Stomach (tissue), 9 donors: ENCODE data around the gene CPXM2. TPM values are rescaled to one million over a fixed set of nuclear protein-coding genes. Genes with fewer than 3 reads are reported as not detected.

Source experiments
- DNase-seq, 2 donors: peaks; one replicate each; pipeline versions ENCODE4 v3.0.0 to v3.0.0-alpha.2; 2013 to 2019
- H3K27ac ChIP-seq, 5 donors: fragments of 200-600 bp in 4 of 5; sonication (generic) in 4 of 5; one replicate each; pipeline ENCODE4 v1.5.1; 2013 to 2019; ENCODE audit warnings: mild to moderate bottlenecking in 1 of 5, moderate library complexity in 1 of 5
- H3K27me3 ChIP-seq, 3 donors: fragments of 200-600 bp; sonication (generic); one replicate each; pipeline ENCODE4 v1.5.1; 2017 to 2019; ENCODE audit warnings: mixed run types in 1 of 3
- H3K36me3 ChIP-seq, 4 donors: fragments of 200-600 bp; sonication (generic); 1 replicate in 3 of 4; 2 replicates in 1 of 4; pipeline ENCODE4 v1.5.1; 2016 to 2019
- H3K4me1 ChIP-seq, 4 donors: fragments of 200-600 bp; sonication (generic); one replicate each; pipeline ENCODE4 v1.5.1; 2016 to 2019
- H3K4me3 ChIP-seq, 4 donors: fragments of 200-600 bp; sonication (generic) in 3 of 4; one replicate each; pipeline ENCODE4 v1.5.1; 2016 to 2019; ENCODE audit warnings: mild to moderate bottlenecking in 1 of 4
- H3K9me3 ChIP-seq, 4 donors: fragments of 200-600 bp; sonication (generic); one replicate each; pipeline ENCODE4 v1.5.1; 2016 to 2019
- EP300 ChIP-seq: sonication (generic); formaldehyde crosslinking; IDR thresholded peaks from one replicate; pipeline ENCODE4 v1.6.1; 2017; ENCODE audit warnings: antibody characterized with exemption
- POLR2A ChIP-seq, 4 donors: fragments of 450-650 bp; IDR thresholded peaks; one replicate each; pipeline ENCODE4 v1.6.1; 2016; ENCODE audit warnings: antibody characterized with exemption in 4 of 4, control low read depth in 2 of 4, mild to moderate bottlenecking in 1 of 4, moderate library complexity in 1 of 4
- POLR2AphosphoS5 ChIP-seq, 3 donors: sonication (generic); formaldehyde crosslinking; IDR thresholded peaks; one replicate each; pipeline ENCODE4 v1.6.1; 2016; ENCODE audit warnings: antibody characterized with exemption in 3 of 3
- WGBS, 5 donors: extraction: QIAGEN DNeasy Blood & Tissue Kit in 3 of 5; methylation state at CpG; one replicate each; pipeline versions ENCODE4 v1.1.5 to v1.1.7; 2013 to 2018; 5-methylcytosine and 5-hydroxymethylcytosine counted together
- intact Hi-C: fragments of 100-400 bp; cut with DNase I; formaldehyde crosslinking; loops from one replicate; pipeline ENCODE4 v1.15.1; 2023; ENCODE audit warnings: low total_unique reads
- polyA plus RNA-seq, 3 donors: library from polyadenylated mRNA; stranded (reverse); fragments of 200-250 nt; gene quantifications; one replicate each; pipeline ENCODE4 v1.2.3, GENCODE V29; 2013
- total RNA-seq, 5 donors: library from RNA; depleted of rRNA; stranded (reverse); fragments of >200 nt; gene quantifications; one replicate each; pipeline versions ENCODE4 v1.1.0 to v1.2.3, GENCODE V29; 2014 to 2016
- TF ChIP-seq, protein P1 (sequence below), 7 experiments: fragments of 450-650 bp in 4 of 7; fragments of 200-600 bp in 3 of 7; sonication (generic) in 3 of 7; IDR thresholded peaks; one replicate each; pipeline ENCODE4 v1.5.1; 2016 to 2019; ENCODE audit warnings: antibody characterized with exemption in 7 of 7, control low read depth in 2 of 7, mild to moderate bottlenecking in 1 of 7
- donor health status: healthy with polysubstance abuse.
- donor health status: Bipolar disorder and iron deficiency.
- donor health status: healthy.

Gene CPXM2
- total and polyA plus RNA-seq, 8 donors = 0.46 to 33.5 (median 9.9) TPM

- DNase-seq = no peak
- no peaks in the 10 kb centered on the region for H3K9me3 ChIP-seq
- 73 to 84% (median 81%) methylated on average over 19 to 20 of the region's 20 CpGs for WGBS, 5 donors
- TF ChIP-seq, protein P1, sequence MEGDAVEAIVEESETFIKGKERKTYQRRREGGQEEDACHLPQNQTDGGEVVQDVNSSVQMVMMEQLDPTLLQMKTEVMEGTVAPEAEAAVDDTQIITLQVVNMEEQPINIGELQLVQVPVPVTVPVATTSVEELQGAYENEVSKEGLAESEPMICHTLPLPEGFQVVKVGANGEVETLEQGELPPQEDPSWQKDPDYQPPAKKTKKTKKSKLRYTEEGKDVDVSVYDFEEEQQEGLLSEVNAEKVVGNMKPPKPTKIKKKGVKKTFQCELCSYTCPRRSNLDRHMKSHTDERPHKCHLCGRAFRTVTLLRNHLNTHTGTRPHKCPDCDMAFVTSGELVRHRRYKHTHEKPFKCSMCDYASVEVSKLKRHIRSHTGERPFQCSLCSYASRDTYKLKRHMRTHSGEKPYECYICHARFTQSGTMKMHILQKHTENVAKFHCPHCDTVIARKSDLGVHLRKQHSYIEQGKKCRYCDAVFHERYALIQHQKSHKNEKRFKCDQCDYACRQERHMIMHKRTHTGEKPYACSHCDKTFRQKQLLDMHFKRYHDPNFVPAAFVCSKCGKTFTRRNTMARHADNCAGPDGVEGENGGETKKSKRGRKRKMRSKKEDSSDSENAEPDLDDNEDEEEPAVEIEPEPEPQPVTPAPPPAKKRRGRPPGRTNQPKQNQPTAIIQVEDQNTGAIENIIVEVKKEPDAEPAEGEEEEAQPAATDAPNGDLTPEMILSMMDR (IDR thresholded peaks at IDR 0.05) = no peak
- TF ChIP-seq POLR2A (IDR thresholded peaks at IDR 0.05) (no peak), POLR2AphosphoS5 (IDR thresholded peaks at IDR 0.05) (no peak), EP300 (no peak)
- H3K4me1 ChIP-seq = peaks cover 0 to 42% (median 3%) of the 10 kb centered on the region in 4 donors
- H3K36me3 ChIP-seq = no peaks in the 10 kb centered on the region
- intact Hi-C loops = no loop called here
- H3K4me3 ChIP-seq = no peak overlapping the region
- H3K27ac ChIP-seq = peak overlapping the region in 2 of 5 donors; percentile 63 to 93
- H3K27me3 ChIP-seq = peaks cover 0 to 5% (median 0%) of the 10 kb centered on the region in 3 donors
Measured at GRCh38 chr10:123858907-123859652, 32.5 kb downstream of the CPXM2 start.

GRCh38 chr10:123858077-123858681 lies 33.4 kb downstream of the CPXM2 start:
- H3K36me3 ChIP-seq = no peaks in the 10 kb centered on the region
- no peak for TF ChIP-seq POLR2A (IDR thresholded peaks at IDR 0.05)
- TF ChIP-seq POLR2AphosphoS5 (IDR thresholded peaks at IDR 0.05) = peak in 2 of 3 donors; percentile 30 to 64
- WGBS, 5 donors = 61 to 65% (median 65%) methylated on average over 9 of the region's 9 CpGs
- H3K4me3 ChIP-seq = no peak overlapping the region
- no peaks in the 10 kb centered on the region for H3K9me3 ChIP-seq
- no peaks in the 10 kb centered on the region for H3K27me3 ChIP-seq
- DNase-seq = peak in 1 of 2 donors; percentile 54
- peak overlapping the region in 3 of 5 donors; percentile 34 to 93 (median 63) for H3K27ac ChIP-seq
- intact Hi-C loops = no loop called here
- H3K4me1 ChIP-seq = peaks cover 0 to 34% (median 1%) of the 10 kb centered on the region in 4 donors

DNA sequence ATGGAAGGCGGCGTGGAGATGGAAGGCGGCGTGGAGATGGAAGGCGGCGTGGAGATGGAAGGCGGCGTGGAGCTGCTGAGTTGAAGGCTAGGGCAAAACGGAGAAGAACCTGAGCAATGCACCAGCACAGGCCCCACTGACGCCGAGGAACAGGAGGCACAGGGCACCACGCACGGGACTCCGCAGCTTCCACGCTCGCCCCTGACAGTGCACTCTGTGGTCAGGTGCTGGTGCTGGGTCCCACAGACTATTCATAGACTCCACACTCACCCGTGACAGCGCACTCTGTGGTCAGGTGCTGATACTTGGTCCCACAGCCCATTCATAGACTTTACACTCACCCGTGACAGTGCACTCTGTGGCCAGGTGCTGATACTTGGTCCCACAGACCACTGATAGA lies 34.0 kb downstream of the CPXM2 start:
- Histone ChIP-seq H3K9me3 (no peaks in the 10 kb centered on the region), H3K4me1 (peaks cover 0 to 28% (median 0%) of the 10 kb centered on the region in 4 donors), H3K4me3 (no peak overlapping the region), H3K27ac (peak overlapping the region in 3 of 5 donors; percentile 34 to 93 (median 63)), H3K36me3 (no peaks in the 10 kb centered on the region), H3K27me3 (no peaks in the 10 kb centered on the region)
- intact Hi-C loops = no loop called here
- TF ChIP-seq POLR2AphosphoS5 (IDR thresholded peaks at IDR 0.05) (no peak), POLR2A (IDR thresholded peaks at IDR 0.05) (no peak), EP300 (no peak)
- TF ChIP-seq, protein P1 (IDR thresholded peaks at IDR 0.05) = no peak
- WGBS, 5 donors = 85 to 94% (median 92%) methylated on average over 15 to 19 of the region's 19 CpGs
- no peak for DNase-seq

DNA sequence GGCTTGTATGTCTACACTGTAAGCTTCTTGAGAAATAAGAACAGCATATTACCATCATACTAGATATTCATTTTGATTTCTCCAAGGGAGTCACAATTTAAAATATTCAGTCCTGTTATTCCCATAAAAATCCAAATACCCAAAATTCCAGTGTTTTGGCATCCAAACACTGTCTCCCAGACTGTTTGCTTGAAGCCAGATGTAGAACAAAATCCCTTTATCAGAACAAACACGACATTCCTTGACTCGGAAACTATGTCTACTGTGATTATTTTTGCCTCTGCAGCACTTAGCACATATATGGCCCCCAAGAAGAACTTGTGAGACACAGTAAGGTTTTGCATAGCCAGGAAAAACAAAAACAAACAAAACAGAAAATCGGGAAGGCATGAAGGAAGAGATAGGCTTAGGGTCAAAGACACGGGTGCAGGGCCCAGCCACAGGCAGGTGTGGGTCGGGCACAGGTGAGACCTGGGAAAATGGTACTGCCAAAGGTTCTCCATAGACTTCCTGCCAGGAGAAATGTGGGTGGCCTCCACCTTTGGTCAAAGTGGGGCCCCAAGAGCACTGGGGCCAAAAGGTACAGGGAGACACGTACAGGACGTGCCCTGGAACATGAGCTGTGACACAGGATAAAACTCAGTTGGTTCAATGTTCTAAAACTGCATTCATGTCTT lies 36.5 kb downstream of the CPXM2 start:
- Histone ChIP-seq H3K9me3 (no peaks in the 10 kb centered on the region), H3K27me3 (no peaks in the 10 kb centered on the region), H3K4me3 (no peak overlapping the region), H3K36me3 (no peaks in the 10 kb centered on the region), H3K4me1 (peaks cover 0 to 26% (median 0%) of the 10 kb centered on the region in 4 donors), H3K27ac (peak overlapping the region in 1 of 5 donors; percentile 93)
- intact Hi-C loops = no loop called here
- WGBS, 5 donors = 39 to 58% (median 40%) methylated on average over 7 of the region's 7 CpGs
- TF ChIP-seq POLR2A (IDR thresholded peaks at IDR 0.05) = no peak
- no peak for TF ChIP-seq POLR2AphosphoS5 (IDR thresholded peaks at IDR 0.05)
- no peak for TF ChIP-seq EP300
- TF ChIP-seq, protein P1 (IDR thresholded peaks at IDR 0.05) = no peak
- no peak for DNase-seq
